ENCODE measurements around the gene NANOS2.
"Not testable (repeated sequence)": the region's sequence is repeated elsewhere in the genome, so short reads cannot be mapped to it uniquely, and the experiment has no call there.

NANOS2 gene

DNA sequence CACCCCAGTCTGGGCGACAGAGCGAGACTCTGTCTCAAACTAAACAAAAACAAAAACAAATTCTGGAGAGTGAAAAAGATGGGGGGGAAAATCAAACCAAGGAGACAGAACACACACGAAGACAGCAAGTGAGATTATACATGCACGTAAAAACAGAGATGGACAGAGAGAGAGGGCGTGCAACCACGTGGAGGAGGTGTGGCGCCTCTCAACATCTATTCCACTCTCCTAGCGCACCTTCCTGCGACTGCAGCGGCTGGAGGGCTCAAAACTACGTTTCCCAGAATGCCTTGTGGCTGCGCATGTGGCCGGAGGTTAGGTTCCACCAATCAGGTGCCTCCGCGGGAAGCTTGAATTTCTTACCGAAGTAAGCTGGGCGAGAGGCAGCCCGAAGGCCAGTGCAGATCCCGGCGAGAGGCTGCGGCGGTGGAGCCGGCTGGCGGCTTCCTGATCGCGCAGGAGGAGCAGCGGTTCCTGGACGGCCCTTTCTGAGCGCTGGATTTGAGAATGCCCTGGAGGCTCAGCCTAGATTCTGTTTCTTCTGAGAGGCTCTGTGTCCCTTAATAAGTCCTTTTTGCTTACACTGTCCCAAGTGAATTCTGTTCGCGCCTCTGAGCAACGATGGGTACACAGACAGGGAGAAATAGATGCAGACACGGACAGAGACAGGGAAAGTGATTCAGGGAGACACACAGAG lies 13.1 kb upstream of the NANOS2 start:
- DNase-seq = peak; percentile 93

DNA sequence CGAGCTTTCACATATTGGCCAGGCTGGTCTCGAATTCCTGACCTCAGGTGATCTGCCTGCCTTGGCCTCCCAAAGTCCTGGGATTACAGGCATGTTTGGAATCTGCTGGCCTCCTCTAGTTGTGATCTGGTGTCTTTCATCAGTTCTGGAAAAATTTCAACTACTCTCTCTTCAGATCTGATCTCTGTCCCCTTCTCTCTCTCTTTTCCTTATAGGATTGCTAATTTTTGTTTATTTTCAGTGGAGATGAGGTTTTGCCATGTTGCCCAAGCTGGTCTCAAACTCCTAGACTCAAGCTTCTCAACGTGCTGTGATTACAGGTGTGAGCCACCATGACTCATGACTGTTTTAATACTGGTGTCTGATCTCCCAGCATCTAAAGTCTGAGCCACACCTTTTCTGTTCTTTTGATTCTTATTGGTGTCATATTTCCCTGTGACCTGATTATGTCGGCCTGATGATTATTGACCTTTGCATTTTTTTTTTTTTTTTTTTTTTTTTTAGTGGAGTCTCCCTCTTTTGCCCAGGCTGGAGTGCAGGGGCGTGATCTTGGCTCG lies 10.4 kb upstream of the NANOS2 start:
- DNase-seq = no peak

DNA sequence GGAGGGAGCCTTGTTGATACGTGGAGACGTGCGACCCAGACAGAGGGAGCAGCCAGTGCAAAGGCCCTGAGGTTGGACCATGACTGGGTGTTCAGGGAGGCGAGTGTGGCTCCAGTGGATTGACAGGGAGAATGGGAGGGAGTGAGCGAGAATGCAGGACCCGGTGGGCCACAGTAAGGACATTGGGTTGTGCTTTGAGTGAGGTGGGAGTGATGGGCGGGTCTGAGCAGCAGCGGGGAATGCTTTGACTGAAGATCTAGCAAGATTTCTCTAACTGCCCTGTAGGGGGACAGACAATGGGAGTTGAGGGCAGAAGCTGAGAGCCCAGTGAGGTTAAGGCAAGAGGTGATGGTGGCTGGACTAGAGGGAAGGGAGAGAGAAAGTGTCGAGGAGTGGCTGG lies 7.7 kb upstream of the NANOS2 start:
- DNase-seq = no peak

DNA sequence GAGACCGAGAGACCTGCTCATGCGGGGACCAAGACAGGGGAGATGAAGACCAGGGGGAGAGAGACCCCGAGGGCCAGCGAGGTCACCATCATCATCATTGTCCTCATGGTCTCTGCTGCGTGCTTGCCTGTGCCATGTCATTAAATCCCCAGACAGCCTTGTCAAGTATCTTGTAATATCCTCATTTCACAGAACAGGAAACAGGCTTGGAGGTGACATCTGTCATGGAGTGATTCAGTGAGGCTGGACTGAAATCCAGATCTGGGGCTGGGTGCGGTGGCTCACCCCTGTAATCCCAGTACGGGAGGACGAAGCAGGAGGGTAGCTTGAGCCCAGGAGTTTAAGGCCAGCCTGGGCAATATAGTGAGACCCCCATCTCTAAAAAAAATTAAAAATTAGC lies 5.9 kb upstream of the NANOS2 start:
- no peak for DNase-seq

DNA sequence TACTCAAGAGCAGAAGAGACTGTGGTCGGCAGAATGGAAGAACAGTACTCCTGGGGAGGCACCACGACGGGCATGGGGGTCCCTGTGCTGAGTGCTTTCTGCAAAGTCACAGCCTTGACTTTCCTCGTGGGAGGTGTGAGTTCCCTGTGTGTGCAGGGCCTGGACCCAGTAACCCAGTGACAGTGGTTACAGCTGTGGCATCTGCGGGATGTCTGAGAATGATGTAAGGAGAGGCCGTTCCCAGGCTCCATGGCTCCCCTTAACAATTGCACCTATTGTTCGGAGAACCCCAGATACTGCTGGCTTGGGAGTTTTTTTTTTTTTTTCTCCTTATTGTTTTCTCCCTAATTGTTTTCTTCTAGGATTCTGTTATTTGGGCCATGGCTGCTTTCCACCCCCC lies 5.1 kb upstream of the NANOS2 start:
- DNase-seq = no peak

DNA sequence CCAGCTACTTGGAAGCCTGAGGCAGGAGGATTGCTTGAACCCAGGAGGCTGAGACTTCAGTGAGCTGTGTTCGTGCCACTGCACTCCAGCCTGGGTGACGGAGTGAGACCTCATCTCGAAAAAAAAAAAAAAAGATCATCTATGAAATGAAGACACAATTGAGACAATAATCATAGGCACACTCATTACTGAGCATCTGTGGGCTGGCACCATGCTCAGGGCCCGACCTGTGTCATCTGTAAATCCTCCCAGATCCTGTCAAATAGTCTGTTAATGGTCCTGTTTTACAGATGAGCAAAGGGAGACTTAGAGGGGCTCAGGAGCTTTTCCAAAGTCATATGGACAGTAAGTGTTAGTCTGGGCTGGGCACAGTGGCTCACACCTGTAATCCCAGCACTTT lies 4.1 kb upstream of the NANOS2 start:
- DNase-seq = no peak

DNA sequence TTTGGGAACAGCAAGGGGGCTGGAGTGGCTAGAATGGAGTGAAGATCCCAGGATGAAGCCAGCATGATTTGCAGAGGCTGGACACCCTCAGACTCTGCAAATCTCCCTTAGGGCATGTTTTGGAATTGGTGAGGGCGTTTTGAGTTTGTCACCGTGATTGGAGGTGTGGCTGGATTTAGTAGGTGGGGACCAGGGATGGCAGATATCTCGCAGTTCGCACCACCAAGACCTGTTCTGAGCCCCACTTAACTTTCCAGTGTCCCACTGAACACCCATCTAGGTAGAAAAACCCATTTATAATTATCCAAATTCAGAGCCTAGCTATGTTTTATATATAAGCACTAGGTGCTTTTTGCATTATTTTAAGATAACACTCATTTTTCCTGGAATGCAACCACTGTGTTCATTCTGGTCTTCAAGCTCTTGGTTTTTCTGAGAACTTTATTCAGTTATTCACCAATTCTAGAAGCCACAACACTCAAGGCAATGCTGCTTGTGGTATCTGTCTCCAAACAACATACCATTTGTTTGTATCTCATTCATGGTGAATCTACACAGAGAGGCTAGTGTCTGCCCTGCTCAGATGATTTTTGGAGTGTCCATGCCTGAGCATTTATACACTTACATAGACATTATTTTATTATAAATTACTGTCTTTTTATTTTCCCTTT lies 3.0 kb upstream of the NANOS2 start:
- DNase-seq = no peak

DNA sequence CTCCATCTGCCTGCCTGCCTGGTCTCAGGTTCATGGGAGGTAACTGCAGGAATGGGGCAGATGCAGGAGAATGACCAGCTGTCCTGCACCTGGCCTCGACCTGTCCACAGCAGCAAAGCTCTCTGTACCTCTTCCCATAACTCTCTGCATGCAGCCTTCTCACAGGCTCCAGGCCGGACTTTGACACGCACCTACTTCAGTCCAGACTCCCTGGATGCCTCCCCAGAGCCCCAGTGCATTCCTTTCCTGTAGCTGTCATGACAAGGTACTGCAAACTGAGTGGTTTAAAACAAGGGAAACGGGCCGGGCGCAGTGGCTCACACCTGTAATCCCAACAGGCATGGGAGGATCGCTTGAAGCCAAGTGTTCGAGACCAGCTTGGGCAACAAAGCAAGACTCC lies 3.3 kb downstream of the NANOS2 start:
- no peak for DNase-seq

DNA sequence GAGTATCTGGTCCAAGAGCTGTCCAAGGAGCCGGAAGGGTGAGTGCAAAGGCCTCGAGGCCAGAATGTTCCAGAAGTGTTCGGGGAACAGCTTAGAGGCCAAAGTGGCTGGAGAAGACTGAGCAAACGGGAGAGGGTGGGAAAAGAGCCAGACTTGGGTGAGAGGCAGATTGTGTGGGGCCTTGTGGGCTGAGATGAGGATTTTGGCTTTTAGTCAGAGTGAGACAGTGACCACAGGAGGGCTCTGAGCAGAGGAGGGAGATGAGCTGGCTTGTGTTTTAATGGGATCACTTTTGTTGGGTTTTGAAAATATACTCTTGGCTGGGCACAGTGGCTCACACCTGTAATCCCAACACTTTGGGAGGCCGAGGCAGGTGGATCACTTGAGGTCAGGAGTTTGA lies 5.6 kb downstream of the NANOS2 start:
- no peak for DNase-seq

DNA sequence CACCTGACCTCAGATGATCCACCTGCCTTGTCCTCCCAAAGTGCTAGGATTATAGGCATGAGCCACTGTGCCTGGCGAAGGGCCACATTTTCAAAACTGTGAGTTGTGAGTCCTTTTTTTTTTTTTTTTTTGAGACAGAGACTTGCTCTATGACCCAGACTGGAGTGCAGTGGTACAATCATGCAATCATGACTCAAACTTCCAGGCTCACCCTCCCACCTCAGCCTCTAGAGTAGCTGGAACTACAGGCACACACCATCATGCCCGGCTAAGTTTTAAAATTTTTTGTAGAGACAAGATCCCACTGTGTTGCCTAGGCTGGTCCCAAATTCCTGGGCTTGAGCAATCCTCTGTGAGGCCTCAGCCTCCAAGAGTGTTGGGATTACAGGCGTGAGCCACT lies 8.4 kb downstream of the NANOS2 start:
- DNase-seq = no peak

DNA sequence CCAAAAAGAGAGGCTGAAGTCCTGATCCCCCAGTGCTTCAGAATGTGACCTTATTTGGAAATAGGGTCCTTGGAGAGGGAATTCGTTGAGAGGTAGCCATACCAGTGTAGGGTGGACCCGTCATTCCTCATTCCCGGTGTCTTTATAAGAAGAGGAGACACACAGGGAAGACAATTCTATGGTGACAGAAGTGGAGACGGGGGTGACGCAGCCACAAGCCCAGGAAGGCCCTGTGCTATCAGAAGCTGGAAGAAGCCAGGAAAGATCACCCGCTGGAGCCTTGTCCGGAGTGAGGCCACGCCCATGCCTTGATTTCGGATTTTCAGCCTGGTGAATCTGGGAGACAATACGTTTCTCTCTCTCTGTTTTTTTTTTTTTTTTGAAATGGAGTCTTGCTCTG lies 9.6 kb downstream of the NANOS2 start:
- DNase-seq = no peak

DNA sequence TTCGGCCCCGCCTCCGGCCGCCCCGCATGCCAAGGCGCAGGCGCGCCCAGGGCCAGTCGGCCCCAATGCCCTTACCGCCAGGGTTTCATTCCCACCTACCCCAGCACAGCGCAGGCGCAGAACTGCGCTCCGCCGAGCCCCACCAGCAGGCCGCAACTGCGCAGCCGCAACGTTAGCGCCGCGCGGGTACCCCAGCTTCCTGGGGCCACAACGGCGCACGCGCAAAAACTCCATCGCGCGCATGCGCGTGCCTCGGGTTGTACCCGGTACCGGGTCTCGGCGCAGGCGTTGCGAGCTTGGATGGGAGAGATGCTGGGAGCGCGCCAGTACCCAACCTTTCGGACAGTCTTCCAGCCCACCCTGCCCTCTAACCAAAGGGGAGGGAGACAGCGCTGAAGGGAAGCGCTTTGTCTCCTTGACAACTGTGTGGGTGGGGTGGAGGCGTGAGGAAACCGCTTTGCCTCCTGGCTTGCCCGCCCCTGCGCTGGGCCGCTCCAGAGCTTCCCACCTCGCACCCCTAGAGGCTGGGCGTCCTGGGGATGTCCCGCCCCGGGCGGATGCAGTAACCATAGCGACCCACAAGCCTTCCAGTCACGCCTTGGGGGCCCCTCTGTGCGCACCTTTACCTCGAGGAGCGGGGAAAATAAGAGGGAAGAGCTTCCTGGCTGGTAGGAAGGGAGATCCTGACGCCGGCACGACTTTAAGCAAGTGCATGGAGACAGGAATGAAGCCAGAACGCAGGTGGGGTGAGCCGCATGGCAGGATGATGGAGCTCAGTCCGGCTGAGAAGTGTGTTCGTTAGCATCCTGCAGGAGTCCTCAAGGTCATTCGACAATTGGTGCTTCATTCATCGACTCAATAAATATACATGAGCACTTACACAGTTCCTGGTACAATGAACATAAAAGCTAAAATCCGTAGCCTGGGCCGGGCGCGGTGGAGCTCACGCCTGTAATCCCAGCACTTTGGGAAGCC lies 11.6 kb downstream of the NANOS2 start:
- peak; percentile 98 for DNase-seq

DNA sequence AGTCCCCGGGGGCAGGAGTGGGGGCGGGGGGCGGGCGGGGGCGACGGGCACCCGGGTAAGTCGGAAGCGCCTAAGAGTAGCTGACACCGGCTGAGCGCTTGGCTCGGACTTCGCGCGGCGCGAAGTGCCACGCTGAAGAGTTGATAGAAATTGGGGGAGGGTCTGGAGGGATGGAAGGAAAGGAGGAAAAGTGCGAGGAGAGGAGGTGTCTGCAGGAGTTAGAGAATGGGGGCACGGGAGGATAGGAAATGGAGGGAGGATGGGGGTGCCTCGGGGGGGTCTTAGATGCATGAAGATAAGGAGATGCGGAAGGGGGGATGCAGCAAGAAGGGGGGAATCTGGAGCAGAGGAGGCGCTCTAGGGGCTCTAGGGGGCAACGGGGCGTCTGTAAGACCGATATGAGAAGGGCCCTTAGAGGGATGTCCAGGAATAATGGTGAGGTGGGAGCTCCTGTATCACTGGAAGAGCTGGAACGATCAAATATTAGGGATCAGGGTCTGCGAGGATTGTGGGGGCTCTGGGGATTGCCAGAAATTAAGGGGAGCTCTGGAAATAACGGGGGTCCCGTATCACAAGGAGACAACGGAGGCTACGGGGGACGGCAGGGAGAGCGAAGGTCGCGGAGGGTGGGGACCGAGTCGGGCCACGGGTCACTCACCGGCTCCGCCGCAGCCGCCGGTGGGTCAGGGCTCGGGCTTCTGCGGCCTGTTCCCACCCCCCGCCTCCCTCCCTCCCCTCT lies 12.5 kb downstream of the NANOS2 start, which contains the start of gene MYPOP:
Gene MYPOP (minus strand): TSS at position 702 of the 739 bp plus-strand sequence. CDS start 840 bp downstream, outside the sequence.
- no peak for DNase-seq

DNA sequence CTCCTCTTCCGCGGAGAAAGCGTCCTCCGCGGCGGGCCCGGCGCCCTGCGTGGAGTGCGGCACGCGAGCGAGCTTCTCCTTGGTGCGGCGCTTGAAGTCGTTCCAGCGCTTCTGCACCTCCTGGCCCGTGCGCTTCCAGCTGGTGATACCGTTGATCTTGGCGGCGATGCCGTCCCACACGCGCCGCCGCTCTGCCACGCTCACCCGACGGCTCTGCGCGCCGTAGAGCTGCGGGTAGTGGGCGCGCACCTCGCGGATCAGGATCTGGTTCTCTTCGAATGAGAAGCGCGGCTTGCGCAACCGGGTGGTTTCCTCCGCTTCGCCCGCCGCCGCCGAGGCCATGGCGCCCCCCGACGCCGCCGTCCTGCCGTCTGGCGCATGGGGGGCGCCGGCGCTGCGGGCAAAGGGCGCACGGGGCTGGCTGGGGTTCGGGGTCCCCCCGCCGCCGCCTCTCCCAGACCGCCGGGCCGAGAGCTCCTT lies 13.1 kb downstream of the NANOS2 start:
- DNase-seq = no peak

DNA sequence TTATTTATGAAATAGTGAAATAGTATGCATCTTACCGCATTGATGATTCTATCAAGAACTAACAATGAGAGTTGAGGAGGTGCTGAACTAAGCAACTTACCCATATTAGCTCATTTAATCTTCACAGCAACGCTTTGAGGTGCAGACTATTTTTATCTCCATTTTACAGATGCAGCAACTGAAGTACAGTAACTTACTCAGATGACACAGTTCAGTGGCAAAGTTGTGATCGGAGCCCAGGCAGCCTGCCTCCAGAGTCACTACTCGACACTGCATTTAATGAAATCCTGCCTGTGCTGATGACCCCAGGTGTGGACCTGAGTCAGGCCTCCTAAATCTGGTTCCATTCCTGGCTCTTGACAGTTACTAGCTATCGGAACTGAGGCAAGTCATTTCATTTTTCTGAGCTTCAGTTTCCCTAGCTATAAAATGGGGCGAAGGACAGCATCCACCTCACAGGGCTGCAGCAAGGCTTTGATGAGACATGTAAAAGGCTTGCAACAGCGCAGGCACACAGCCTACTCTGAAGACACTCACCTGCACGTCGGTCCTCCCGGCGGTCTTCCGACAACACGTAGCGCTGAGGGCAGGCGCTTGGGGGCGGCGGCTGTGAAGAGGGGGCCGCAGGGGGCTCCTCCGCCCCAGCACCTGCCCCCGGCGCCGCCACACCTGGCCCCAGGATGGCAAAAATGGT lies 13.7 kb downstream of the NANOS2 start:
- DNase-seq = no peak

DNA sequence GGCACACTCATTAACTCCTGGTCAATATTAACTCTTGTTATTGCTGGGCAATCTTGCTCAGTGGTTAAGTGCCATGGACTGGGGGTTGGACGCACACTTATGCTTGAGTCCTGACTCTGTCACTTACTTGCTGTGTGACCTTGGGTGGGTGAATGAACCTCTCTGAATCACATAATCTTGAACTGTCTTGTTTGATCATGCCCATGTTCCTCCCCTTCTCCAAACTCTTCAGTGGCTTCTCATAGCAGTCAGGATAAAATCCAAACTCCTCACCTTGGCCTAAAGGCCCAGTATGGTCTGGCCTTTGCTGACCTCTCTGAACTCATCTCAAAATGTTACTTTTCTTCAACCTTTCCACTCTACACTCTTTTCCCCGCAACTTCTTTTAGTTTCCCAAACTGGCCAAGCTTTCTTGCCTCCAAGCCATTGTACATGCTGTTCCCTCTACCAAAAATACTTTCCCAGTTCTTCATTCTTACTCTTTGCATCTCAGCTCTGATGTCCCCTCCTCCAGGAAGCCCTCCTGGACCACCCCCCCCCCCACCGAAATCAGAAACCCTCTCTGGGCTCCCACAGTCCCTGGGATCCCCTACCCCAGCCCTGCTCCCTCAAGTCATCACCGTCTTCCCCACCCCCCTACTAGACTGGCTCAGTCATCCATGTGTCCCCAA lies 14.5 kb downstream of the NANOS2 start:
- no peak for DNase-seq

DNA sequence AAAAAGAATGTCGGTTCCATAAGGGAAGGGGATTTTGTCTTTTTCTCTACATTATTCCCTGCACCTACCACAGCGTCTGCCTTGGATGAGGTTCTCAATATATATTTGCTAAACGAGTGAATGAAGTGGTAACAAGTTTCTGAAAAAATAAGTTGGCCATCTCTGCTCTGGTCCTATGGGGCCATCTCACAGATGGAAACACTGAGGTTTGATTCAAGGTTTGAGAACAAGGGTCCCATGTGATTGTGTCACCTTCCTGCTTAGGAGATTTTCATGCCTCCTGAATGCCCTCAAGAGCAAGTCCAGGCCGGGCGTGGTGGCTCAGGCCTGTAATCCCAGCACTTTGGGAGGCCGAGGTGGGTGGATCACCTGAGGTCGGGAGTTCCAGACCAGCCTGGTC lies 15.3 kb downstream of the NANOS2 start:
- DNase-seq = no peak

DNA sequence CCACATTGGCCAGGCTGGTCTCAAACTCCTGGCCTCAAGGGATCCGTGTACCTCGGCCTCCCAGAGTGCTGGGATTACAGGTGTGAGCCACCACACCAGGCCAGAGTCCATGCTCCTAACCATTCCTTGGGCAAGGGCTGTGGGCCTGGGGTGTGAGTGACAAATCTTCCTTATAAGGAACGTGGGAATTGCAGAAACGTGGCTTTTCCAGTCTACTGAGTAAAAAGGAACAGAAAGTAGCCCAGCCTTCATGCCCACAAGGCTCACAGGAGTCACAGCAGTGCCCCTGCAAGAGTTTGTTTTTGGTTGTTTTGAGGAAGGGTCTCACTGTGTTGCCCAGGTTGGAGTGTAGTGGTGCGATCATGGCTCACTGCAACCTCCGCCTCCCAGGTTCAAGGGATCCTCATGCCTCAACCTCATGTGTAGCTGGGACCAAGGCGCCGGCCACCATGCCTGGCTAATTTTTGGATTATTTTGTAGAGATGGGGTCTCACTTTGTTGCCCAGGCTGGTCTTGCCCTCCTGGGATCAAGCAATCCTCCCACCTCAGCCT lies 17.2 kb downstream of the NANOS2 start:
- no peak for DNase-seq

DNA sequence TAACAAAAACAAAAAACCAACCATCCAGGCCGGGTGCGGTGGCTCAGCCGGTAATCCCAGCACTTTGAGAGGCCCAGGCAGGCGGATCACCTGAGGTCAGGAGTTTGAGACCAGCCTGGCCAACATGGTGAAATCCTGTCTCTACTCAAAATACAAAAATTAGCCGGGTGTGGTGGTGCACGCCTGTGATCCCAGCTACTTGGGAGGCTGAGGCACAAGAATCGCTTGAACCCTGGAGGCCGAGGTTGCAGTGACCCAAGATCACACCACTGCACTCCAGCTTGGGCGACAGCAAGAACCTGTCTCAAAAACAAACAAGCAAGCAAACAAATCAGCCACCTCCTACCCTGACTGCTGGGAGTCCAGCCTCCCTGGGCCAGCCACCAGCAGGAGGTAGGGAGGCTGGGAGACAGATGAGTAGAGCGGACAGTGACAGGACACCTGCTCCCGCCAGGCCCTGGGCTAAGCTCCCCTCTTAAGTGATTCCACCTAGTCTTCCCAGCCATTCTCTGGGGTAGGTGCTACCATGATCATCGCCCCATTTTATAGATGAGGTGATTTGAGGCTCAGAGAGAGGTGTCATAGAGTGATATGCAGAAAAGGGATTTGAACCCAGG lies 18.5 kb downstream of the NANOS2 start:
- DNase-seq = not testable (repeated sequence)

DNA sequence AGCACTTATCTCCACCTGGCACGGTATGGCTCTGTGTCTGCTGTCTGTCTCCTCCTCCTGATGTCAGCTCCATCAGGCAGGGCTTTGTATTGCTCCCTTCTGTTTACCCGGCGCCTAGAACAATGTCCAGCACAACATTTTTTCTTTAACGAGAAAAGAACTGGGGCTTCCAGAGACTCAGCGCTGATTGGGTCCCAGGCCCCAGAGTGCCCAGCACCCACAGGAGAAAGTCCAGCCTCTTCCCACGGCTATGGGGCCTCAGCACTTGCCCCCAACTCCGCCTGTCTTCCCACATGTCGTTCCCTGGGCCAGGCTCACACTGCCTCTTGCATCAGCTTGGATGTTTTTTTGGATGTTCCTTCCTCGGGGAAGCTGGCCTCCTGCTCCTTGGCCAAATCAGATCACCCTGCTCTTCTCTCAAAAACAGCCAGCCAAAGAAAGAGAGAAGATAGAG lies 19.0 kb downstream of the NANOS2 start:
- no peak for DNase-seq

All from NCI-H774 (cell line).